GM18907 (cell line): ENCODE results near the gene CPE.
"Not testable (repeated sequence)": the region's sequence is repeated elsewhere in the genome, so short reads cannot be mapped to it uniquely, and the experiment has no call there.

Experiments
- ATAC-seq: cut with Tn5 transposase; IDR thresholded peaks from one replicate; pipeline ENCODE4 v1.9.1; 2021; ENCODE audit warnings: mild to moderate bottlenecking, moderate library complexity; ENCODE audit not compliant: unreplicated experiment

The CPE gene

GRCh38 chr4:165461159-165461821 is 82.5 kb downstream of the CPE start:
- no peak for ATAC-seq

GRCh38 chr4:165462009-165462408 is 83.2 kb downstream of the CPE start:
- no peak for ATAC-seq

GRCh38 chr4:165464376-165464775 is 85.6 kb downstream of the CPE start:
- ATAC-seq: no peak

GRCh38 chr4:165464813-165465381 is 86.1 kb downstream of the CPE start:
- ATAC-seq: peak; percentile 72

- no peak for ATAC-seq
Measured at GRCh38 chr4:165470009-165470408, 91.2 kb downstream of the CPE start.

- no peak for ATAC-seq
Measured at GRCh38 chr4:165472943-165473676, 94.3 kb downstream of the CPE start.

GRCh38 chr4:165474784-165475705 is 96.2 kb downstream of the CPE start:
- no peak for ATAC-seq

- no peak for ATAC-seq
Measured at GRCh38 chr4:165475706-165476070, 96.9 kb downstream of the CPE start.

- no peak for ATAC-seq
Measured at GRCh38 chr4:165476214-165477098, 97.6 kb downstream of the CPE start.

GRCh38 chr4:165477799-165478198 is 99.0 kb downstream of the CPE start:
- no peak for ATAC-seq

- no peak for ATAC-seq
Measured at GRCh38 chr4:165478260-165478659, 99.5 kb downstream of the CPE start.

GRCh38 chr4:165481053-165481835 is 102.4 kb downstream of the CPE start:
- ATAC-seq: no peak

- ATAC-seq: no peak
Measured at GRCh38 chr4:165489786-165490185, 111.0 kb downstream of the CPE start.

- not testable (repeated sequence) for ATAC-seq
Measured at GRCh38 chr4:165492583-165492982, 113.8 kb downstream of the CPE start.

- ATAC-seq: peak; percentile 96
Measured at GRCh38 chr4:165493359-165493758, 114.6 kb downstream of the CPE start.

- peak; percentile 77 for ATAC-seq
Measured at GRCh38 chr4:165502916-165503907, 124.4 kb downstream of the CPE start.

GRCh38 chr4:165504184-165504583 is 125.4 kb downstream of the CPE start:
- no peak for ATAC-seq
